Ascending aorta (tissue), 2 donors: ENCODE data around the gene GRIK2. TPM values are rescaled to one million over a fixed set of nuclear protein-coding genes. Genes with fewer than 3 reads are reported as not detected.

ENCODE experiments used
- DNase-seq, 2 donors: peaks; one replicate each; pipeline ENCODE4 v3.0.0-alpha.2; 2019; ENCODE audit warnings: low spot score in 2 of 2
- H3K27ac ChIP-seq, 2 donors: fragments of 200-600 bp; sonication (generic); one replicate each; pipeline ENCODE4 v1.5.1; 2016 to 2017; ENCODE audit warnings: mild to moderate bottlenecking in 1 of 2
- H3K27me3 ChIP-seq: fragments of 200-600 bp; sonication (generic); one replicate; pipeline ENCODE4 v1.5.1; 2017
- H3K36me3 ChIP-seq, 2 donors: fragments of 200-600 bp; sonication (generic); one replicate each; pipeline ENCODE4 v1.5.1; 2016
- H3K4me1 ChIP-seq, 2 donors: fragments of 200-600 bp; sonication (generic); one replicate each; pipeline ENCODE4 v1.5.1; 2016 to 2017; ENCODE audit warnings: mild to moderate bottlenecking in 1 of 2
- H3K4me3 ChIP-seq, 2 donors: fragments of 200-600 bp; sonication (generic); one replicate each; pipeline ENCODE4 v1.5.1; 2016 to 2017; ENCODE audit warnings: mild to moderate bottlenecking in 1 of 2
- H3K9me3 ChIP-seq, 2 donors: fragments of 200-600 bp; sonication (generic); one replicate each; pipeline ENCODE4 v1.5.1; 2016
- intact Hi-C: fragments of 100-400 bp; cut with DNase I; formaldehyde crosslinking; loops from one replicate; pipeline ENCODE4 v1.15.1; 2023
- total RNA-seq: library from RNA; depleted of rRNA; stranded (reverse); fragments of >200 nt; gene quantifications from one replicate; pipeline ENCODE4 v1.1.0, GENCODE V29; 2016
- TF ChIP-seq, protein P1 (sequence below), 3 experiments: fragments of 200-600 bp in 2 of 3; fragments of 450-650 bp in 1 of 3; sonication (generic) in 2 of 3; IDR thresholded peaks; one replicate each; pipeline ENCODE4 v1.5.1; 2016 to 2019; ENCODE audit warnings: antibody characterized with exemption in 3 of 3, mild to moderate bottlenecking in 1 of 3, moderate library complexity in 1 of 3

The GRIK2 gene
- total RNA-seq, 1 donor from 2014 or later, result not detected

DNA sequence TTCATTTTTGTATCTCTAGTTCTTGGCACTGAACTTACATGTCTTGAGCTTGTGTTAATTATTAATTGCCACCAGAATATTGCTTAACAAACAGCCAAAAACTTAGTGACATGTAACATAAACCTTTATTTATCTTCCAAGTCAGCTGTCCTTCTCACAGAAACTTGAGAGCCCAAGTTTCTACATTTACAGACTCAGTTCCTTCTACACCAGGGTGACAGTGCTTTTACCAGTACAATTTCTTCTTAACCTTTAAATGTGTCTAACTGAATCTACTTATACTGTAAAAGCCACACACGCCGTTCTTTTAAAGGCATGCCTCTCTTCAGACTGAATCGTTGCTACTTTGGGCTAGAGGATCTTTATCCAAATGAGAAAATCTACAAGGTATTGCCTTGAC, 539.2 kb downstream of the GRIK2 start:
- DNase-seq, result no peak
- intact Hi-C loops, result no loop called here
- H3K9me3 ChIP-seq, result no peaks in the 10 kb centered on the region
- no peaks in the 10 kb centered on the region for H3K36me3 ChIP-seq
- H3K4me1 ChIP-seq, result no peaks in the 10 kb centered on the region
- no peaks in the 10 kb centered on the region for H3K27me3 ChIP-seq
- TF ChIP-seq, protein P1, sequence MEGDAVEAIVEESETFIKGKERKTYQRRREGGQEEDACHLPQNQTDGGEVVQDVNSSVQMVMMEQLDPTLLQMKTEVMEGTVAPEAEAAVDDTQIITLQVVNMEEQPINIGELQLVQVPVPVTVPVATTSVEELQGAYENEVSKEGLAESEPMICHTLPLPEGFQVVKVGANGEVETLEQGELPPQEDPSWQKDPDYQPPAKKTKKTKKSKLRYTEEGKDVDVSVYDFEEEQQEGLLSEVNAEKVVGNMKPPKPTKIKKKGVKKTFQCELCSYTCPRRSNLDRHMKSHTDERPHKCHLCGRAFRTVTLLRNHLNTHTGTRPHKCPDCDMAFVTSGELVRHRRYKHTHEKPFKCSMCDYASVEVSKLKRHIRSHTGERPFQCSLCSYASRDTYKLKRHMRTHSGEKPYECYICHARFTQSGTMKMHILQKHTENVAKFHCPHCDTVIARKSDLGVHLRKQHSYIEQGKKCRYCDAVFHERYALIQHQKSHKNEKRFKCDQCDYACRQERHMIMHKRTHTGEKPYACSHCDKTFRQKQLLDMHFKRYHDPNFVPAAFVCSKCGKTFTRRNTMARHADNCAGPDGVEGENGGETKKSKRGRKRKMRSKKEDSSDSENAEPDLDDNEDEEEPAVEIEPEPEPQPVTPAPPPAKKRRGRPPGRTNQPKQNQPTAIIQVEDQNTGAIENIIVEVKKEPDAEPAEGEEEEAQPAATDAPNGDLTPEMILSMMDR (IDR thresholded peaks at IDR 0.05), result no peak
- no peak overlapping the region for H3K4me3 ChIP-seq
- H3K27ac ChIP-seq, result no peak overlapping the region

DNA sequence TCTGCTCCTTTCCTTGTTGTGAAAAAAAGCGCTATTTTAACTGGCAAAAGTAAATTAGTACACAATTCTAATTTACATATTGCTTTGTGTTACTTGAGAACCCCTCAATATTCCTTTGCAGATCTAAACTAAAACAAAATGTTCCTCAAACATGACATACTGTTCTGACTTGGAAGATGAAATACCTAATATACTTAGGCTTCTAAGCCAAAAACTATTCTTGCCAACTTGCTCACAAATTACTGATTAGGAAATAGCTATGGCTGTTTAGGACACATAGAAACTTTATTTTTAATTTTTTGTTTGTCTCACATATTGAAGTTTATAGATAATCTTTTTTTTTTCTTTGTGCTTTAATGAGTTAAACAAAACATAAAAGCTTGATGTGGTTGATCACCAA, 542.2 kb downstream of the GRIK2 start:
- Histone ChIP-seq H3K27me3 (no peaks in the 10 kb centered on the region), H3K4me3 (no peak overlapping the region), H3K4me1 (no peaks in the 10 kb centered on the region), H3K9me3 (no peaks in the 10 kb centered on the region), H3K36me3 (no peaks in the 10 kb centered on the region), H3K27ac (no peak overlapping the region)
- intact Hi-C loops, result no loop called here
- TF ChIP-seq, protein P1 (IDR thresholded peaks at IDR 0.05), result no peak
- no peak for DNase-seq

GRCh38 chr6:101936516-101936915, 543.0 kb downstream of the GRIK2 start:
- Histone ChIP-seq H3K4me1 (no peaks in the 10 kb centered on the region), H3K27me3 (no peaks in the 10 kb centered on the region), H3K27ac (no peak overlapping the region), H3K4me3 (no peak overlapping the region), H3K36me3 (no peaks in the 10 kb centered on the region), H3K9me3 (no peaks in the 10 kb centered on the region)
- DNase-seq, result no peak
- intact Hi-C loops, result no loop called here
- TF ChIP-seq, protein P1 (IDR thresholded peaks at IDR 0.05), result no peak

DNA sequence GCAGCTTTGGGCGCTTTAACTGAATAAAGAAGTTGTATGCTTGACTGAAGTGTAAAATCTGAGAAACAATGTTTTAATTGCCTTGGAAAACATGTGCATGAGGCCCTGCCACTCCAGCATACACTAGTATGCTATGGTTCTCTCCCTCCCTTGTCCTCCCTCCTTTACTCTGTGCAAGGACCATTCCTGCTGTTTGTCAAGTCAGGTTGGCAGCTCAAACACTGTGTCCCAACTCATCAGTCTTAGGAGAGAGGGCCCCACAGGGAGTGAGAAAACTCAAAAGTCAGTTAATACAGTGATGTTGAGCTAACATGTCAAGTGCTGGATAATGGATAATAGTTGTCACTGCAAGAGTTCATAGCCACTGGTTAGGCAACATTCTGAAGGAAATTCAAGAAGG, 543.6 kb downstream of the GRIK2 start:
- Histone ChIP-seq H3K27me3 (no peaks in the 10 kb centered on the region), H3K4me3 (no peak overlapping the region), H3K4me1 (no peaks in the 10 kb centered on the region), H3K27ac (no peak overlapping the region), H3K9me3 (no peaks in the 10 kb centered on the region), H3K36me3 (no peaks in the 10 kb centered on the region)
- intact Hi-C loops, result no loop called here
- DNase-seq, result no peak
- TF ChIP-seq, protein P1 (IDR thresholded peaks at IDR 0.05), result no peak

DNA sequence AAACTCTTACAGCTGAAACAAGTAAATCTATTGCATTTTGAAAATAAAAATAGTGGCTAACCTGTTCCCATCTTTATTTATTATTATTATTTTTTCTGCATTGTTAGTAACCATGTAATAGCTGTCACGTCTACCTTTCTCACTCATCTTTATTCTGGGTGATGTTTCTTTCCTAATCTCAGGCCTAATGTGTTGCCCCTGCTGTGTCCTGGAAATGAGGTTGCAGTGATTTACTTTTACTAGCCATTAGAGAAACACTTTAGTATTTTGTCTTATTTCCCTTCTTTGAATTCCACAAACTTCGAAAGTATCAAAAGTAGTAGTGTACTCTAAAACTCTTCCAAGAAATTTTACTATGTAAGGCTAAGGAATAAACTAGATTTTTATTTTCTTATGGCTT, 546.9 kb downstream of the GRIK2 start:
- TF ChIP-seq, protein P1 (IDR thresholded peaks at IDR 0.05), result no peak

DNA sequence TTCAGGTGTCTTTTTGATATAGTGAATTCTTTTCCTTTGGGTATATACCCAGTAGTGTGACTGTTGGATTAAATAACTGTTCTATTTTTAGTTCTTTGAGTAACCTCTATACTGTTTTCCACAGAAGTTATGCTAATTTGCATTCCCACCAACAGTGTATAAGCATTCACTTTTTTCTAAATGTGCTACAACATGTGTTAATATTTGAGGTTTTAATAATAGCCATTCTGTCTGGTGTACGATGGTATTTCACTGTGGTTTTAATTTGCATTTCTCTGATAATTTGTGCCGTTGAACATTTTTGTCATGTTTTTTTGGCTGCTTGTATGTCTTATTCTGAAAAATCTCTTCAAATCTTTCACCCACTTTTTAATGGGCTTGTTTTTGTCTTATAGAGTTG, 563.5 kb downstream of the GRIK2 start:
- H3K4me3 ChIP-seq, result no peak overlapping the region
- no peaks in the 10 kb centered on the region for H3K27me3 ChIP-seq
- no peak for DNase-seq
- no peak overlapping the region for H3K27ac ChIP-seq
- H3K9me3 ChIP-seq, result no peaks in the 10 kb centered on the region
- no peaks in the 10 kb centered on the region for H3K36me3 ChIP-seq
- intact Hi-C loops, result no loop called here
- H3K4me1 ChIP-seq, result no peaks in the 10 kb centered on the region
- TF ChIP-seq, protein P1 (IDR thresholded peaks at IDR 0.05), result no peak

More for the DNA sequence above, 546.9 kb downstream of the GRIK2 start:
- Histone ChIP-seq H3K4me1 (no peaks in the 10 kb centered on the region), H3K27ac (no peak overlapping the region), H3K36me3 (no peaks in the 10 kb centered on the region), H3K9me3 (no peaks in the 10 kb centered on the region), H3K4me3 (no peak overlapping the region), H3K27me3 (no peaks in the 10 kb centered on the region)
- no peak for DNase-seq
- intact Hi-C loops, result no loop called here
